DOHH2 (cell line): ENCODE data around the gene SLC47A1.

Experiments
- CTCF ChIP-seq: fragments of 200-600 bp; sonication (generic); IDR thresholded peaks from one replicate; pipeline ENCODE4 v1.5.1; 2014; ENCODE audit warnings: antibody characterized with exemption, mild to moderate bottlenecking, low read depth, low read length; ENCODE audit not compliant: poor library complexity, severe bottlenecking
- EZH2phosphoT487 ChIP-seq: fragments of 200-600 bp; sonication (generic); IDR thresholded peaks from 2 replicates; pipeline ENCODE4 v1.6.1; 2017; ENCODE audit warnings: borderline replicate concordance, mild to moderate bottlenecking, antibody characterized with exemption, low read length, moderate library complexity, mixed read lengths

- TF ChIP-seq CTCF, result no peak
- no peak for TF ChIP-seq EZH2phosphoT487
These were observed 28.2 kb downstream of the SLC47A1 start for GRCh38 chr17:19561697-19562318.
